OCI-LY7 (cell line): Measurements from ENCODE around the gene MCTP2. TPM values are rescaled to one million over a fixed set of nuclear protein-coding genes. Genes with fewer than 3 reads are reported as not detected.

Experiments used
- BruUV-seq: library from RNA; stranded (reverse); fragments of 400-500 nt; replicated peaks from 2 replicates; lab custom pipeline; 2021; lab: Mats Ljungman, UMichigan
- CTCF ChIA-PET: fragments of 300-600 bp; sonication (Branson Sonifier 250); formaldehyde crosslinking; loops from one replicate; lab custom pipeline; 2022; ENCODE audit warnings: antibody characterized with exemption; ENCODE audit not compliant: unreplicated experiment; lab: Charles Lee
- POLR2A ChIA-PET: fragments of 300-600 bp; sonication (Branson Sonifier 250); formaldehyde crosslinking; loops from one replicate; lab custom pipeline; 2022; ENCODE audit warnings: antibody characterized with exemption; lab: Charles Lee
- DNase-seq: peaks from one replicate; pipeline ENCODE4 v3.0.0-alpha.2; 2015; ENCODE audit warnings: low spot score
- H2AFZ ChIP-seq: fragments of 200-600 bp; sonication (generic), shearing (Covaris generic); 2 replicates; pipeline ENCODE4 v1.6.1; 2014; ENCODE audit warnings: mild to moderate bottlenecking, antibody characterized with exemption, low read length, moderate library complexity
- H3K27ac ChIP-seq: fragments of 200-600 bp; sonication (generic); 2 replicates; pipeline ENCODE4 v1.5.1; 2014; ENCODE audit warnings: mixed run types, low read depth, mild to moderate bottlenecking, moderate library complexity, low read length, inconsistent platforms; ENCODE audit not compliant: poor library complexity, severe bottlenecking
- H3K36me3 ChIP-seq: fragments of 200-600 bp; sonication (generic); 2 replicates; pipeline ENCODE4 v1.6.1; 2014; ENCODE audit warnings: mild to moderate bottlenecking, antibody characterized with exemption, low read length, moderate library complexity, mixed read lengths; ENCODE audit not compliant: insufficient read depth
- H3K4me1 ChIP-seq: fragments of 200-600 bp; sonication (generic); 2 replicates; pipeline ENCODE4 v1.5.1; 2014; ENCODE audit warnings: mild to moderate bottlenecking, low read length; ENCODE audit not compliant: insufficient read depth, poor library complexity, severe bottlenecking
- H3K4me2 ChIP-seq: fragments of 200-600 bp; sonication (generic); 2 replicates; pipeline ENCODE4 v1.6.1; 2014; ENCODE audit warnings: mild to moderate bottlenecking, low read length
- H3K4me3 ChIP-seq: fragments of 200-600 bp; sonication (generic); 2 replicates; pipeline ENCODE4 v1.5.1; 2014; ENCODE audit warnings: mild to moderate bottlenecking, low read depth, low read length; ENCODE audit not compliant: poor library complexity, severe bottlenecking
- H3K79me2 ChIP-seq: fragments of 200-600 bp; sonication (generic); 2 replicates; pipeline ENCODE4 v1.6.1; 2016; ENCODE audit warnings: low read depth, mild to moderate bottlenecking, low read length, moderate library complexity, mixed read lengths; ENCODE audit not compliant: insufficient read depth
- H3K9me2 ChIP-seq: fragments of 200-600 bp; sonication (generic); 2 replicates; pipeline ENCODE4 v1.6.1; 2016; ENCODE audit warnings: mild to moderate bottlenecking, low read length, mixed read lengths; ENCODE audit not compliant: insufficient read depth
- H3K9me3 ChIP-seq: fragments of 200-600 bp; sonication (generic); 2 replicates; pipeline ENCODE4 v1.6.1; 2014; ENCODE audit warnings: mild to moderate bottlenecking, mixed run types, low read length, mixed read lengths
- H4K20me1 ChIP-seq: fragments of 200-600 bp; sonication (generic); 2 replicates; pipeline ENCODE4 v1.6.1; 2014; ENCODE audit warnings: mild to moderate bottlenecking, antibody characterized with exemption, low read length, moderate library complexity, mixed read lengths; ENCODE audit not compliant: insufficient read depth
- CTCF ChIP-seq: fragments of 200-600 bp; sonication (generic); conservative IDR thresholded peaks from 2 replicates; pipeline ENCODE4 v1.5.1; 2014; ENCODE audit warnings: mild to moderate bottlenecking, antibody characterized with exemption, low read length, moderate library complexity, mixed read lengths
- EZH2phosphoT487 ChIP-seq: fragments of 200-600 bp; sonication (generic); IDR thresholded peaks from 2 replicates; pipeline ENCODE4 v1.6.1; 2018; ENCODE audit warnings: low read depth, borderline replicate concordance, mild to moderate bottlenecking, mixed run types, antibody characterized with exemption, low read length, moderate library complexity, mixed read lengths
- intact Hi-C: fragments of 100-400 bp; cut with micrococcal nuclease; formaldehyde crosslinking; loops from one replicate; pipeline ENCODE4 v1.10.0; 2022; ENCODE audit not compliant: unreplicated experiment
- total RNA-seq, 2 experiments: library from RNA; depleted of rRNA in 1 of 2; stranded (reverse); fragments of >200 nt in 1 of 2; shearing (Covaris generic) in 1 of 2; gene quantifications; 2 replicates each; pipeline ENCODE4 v1.2.3, GENCODE V29; 2014 to 2022

The MCTP2 gene
- total RNA-seq, 2 experiments from 2014 or later, result 73.2 to 90.6 TPM

GRCh38 chr15:94243418-94243817 is 12.1 kb downstream of the MCTP2 start:
- H3K4me1 ChIP-seq, result peaks cover 53% of the 10 kb centered on the region

GRCh38 chr15:94246016-94246415 is 14.7 kb downstream of the MCTP2 start:
- Histone ChIP-seq H3K9me3 (no peaks in the 10 kb centered on the region), H2AFZ (no peak overlapping the region), H4K20me1 (no peaks in the 10 kb centered on the region), H3K9me2 (no peaks in the 10 kb centered on the region), H3K4me3 (no peak overlapping the region), H3K79me2 (peaks cover 75% of the 10 kb centered on the region), H3K27ac (peak overlapping the region; percentile 40), H3K4me2 (peak overlapping the region; percentile 43), H3K36me3 (peaks cover 28% of the 10 kb centered on the region), H3K4me1 (peaks cover 37% of the 10 kb centered on the region)
- intact Hi-C loops, result no loop called here
- no peak for DNase-seq
- BruUV-seq, result no TSS peak
- ChIA-PET CTCF (no interaction called here), POLR2A (interaction anchor here (0.7 to 1.8 kb wide), 7 partner anchors 10 to 75 kb away, joined by 3 to 9 read pairs (median 5); no protein-coding TSS in a partner anchor)
- TF ChIP-seq CTCF, result no peak
- no peak for TF ChIP-seq EZH2phosphoT487

More at GRCh38 chr15:94243418-94243817, 12.1 kb downstream of the MCTP2 start:
- Histone ChIP-seq H3K27ac (no peak overlapping the region), H3K79me2 (peaks cover 77% of the 10 kb centered on the region), H3K9me2 (no peaks in the 10 kb centered on the region), H3K36me3 (peaks cover 29% of the 10 kb centered on the region), H2AFZ (no peak overlapping the region), H3K9me3 (no peaks in the 10 kb centered on the region), H4K20me1 (no peaks in the 10 kb centered on the region), H3K4me2 (no peak overlapping the region), H3K4me3 (no peak overlapping the region)
- intact Hi-C loops, result no loop called here
- TF ChIP-seq EZH2phosphoT487 (no peak), CTCF (no peak)
- CTCF ChIA-PET, result no interaction called here
- POLR2A ChIA-PET, result no interaction called here
- DNase-seq, result no peak
- BruUV-seq, result no TSS peak
